Amniotic epithelial cell (primary cell): ENCODE measurements around the gene PDCD2L.
A peak's percentile ranks its signal among the peaks of the same experiment; 100 is the strongest.

ENCODE experiments used
- DNase-seq: peaks from one replicate; pipeline ENCODE4 v3.0.0-alpha.2; 2010; ENCODE audit warnings: low read depth

PDCD2L gene

GRCh38 chr19:34471906-34472700 is 67.9 kb downstream of the PDCD2L start:
- DNase-seq: no peak

DNA sequence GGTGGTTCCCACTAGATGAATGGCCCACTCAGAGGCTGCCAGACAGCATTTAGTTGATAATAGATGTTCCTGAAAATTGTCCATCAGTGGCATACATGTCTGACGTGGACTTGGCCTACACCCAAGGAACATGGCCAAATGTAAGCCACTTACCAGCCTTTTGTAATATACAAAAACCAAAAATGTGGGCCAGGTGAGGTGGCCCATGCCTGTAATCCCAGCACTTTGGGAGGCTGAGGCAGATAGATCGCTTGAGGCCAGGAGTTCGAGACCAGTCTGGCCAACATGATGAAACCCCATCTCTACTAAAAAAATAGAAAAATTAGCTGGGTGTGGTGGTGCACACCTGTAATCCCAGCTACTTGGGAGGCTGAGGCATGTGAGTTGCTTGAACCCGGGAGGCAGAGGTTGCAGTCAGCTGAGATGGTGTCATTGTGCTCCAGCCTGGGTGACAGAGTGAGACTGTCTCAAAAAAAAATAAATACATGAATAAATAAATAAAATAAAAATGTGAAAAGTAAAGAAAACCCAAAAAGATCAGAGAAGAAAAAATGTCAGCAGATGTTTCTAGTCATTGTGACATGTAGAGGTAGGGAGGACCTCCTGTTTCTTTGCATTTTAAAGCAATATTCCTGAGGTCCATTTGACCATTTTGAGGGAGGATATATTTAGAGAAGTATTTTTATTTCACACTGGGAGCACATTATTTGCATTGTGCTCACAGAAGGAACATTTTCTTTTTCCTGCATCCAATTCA is 70.2 kb downstream of the PDCD2L start:
- DNase-seq: no peak

DNA sequence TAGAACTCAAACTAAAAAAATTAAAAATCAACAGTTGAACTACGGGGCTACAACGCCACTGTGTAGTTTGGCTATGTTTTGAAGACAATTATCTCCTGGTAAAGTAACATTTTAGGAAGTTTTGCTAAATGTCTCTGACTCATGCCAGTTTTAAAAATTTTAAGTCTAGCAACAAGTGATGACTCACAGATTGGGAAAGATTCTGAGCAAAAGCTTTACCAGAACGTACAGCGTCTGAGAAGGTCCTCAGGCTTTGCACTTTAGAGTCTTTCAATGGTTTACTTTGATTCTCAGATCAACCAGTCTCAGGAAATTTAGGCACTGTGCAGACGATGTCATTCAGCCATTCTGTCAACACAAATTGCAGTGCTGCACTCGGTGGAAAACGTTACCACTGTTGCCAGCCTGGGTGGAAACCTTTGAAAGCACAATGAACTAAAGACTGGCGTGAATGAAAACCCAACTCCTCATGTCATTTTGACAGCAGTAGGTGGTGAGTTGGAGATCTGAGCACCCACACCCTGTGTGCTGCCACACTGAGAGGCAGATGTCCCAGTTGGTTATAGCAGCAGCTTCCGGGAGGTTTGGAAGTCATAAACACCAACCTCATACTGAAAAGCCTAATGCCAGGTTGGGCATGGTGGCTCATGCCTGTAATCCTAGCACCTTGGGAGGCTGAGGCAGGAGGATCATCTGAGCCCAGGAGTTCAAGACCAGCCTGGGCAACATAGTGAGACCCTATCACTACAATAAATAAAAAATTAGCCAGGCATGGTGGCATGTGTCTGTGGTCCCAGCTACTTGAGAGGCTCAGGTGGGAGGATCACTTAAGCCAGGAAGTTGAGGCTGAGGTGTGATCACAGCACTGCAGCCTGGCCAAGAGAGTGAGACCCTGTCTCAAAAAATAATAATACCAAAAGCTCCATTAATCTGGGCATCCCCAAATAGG is 71.1 kb downstream of the PDCD2L start:
- DNase-seq: peak; percentile 87
